ENCODE measurements around the gene ZNF318.

- TF ChIP-seq ETV6 (CRISPR knock-in tag; IDR thresholded peaks at IDR 0.05) (no peak), ATF3 (CRISPR knock-in tag; conservative IDR thresholded peaks at IDR 0.05) (no peak), ESRRA (CRISPR knock-in tag; IDR thresholded peaks at IDR 0.05; ENCODE audit: borderline replicate concordance) (no peak), CTCF (IDR thresholded peaks at IDR 0.05) (no peak), MAX (CRISPR knock-in tag; IDR thresholded peaks at IDR 0.05) (no peak), CBFB (CRISPR knock-in tag; IDR thresholded peaks at IDR 0.05; ENCODE audit: low read depth) (no peak), ZNF423 (CRISPR knock-in tag; IDR thresholded peaks at IDR 0.05) (no peak), CREM (CRISPR knock-in tag; IDR thresholded peaks at IDR 0.05) (no peak), ELF4 (CRISPR knock-in tag; IDR thresholded peaks at IDR 0.05; ENCODE audit: low read depth) (no peak), ZBTB21 (CRISPR knock-in tag; IDR thresholded peaks at IDR 0.05; ENCODE audit: borderline replicate concordance) (no peak), ZNF281 (CRISPR knock-in tag; IDR thresholded peaks at IDR 0.05) (no peak)
Observed at GRCh38 chr6:43286980-43287716, 82.3 kb downstream of the ZNF318 start.

All from WTC11 (cell line).